Astrocyte (in vitro differentiated cells and primary cell): ENCODE measurements around the gene VEGFA. TPM values are rescaled to one million over a fixed set of nuclear protein-coding genes. Genes with fewer than 3 reads are reported as not detected.

ENCODE experiments used
- DNase-seq: peaks from one replicate; pipeline ENCODE4 v3.0.0-alpha.2; 2010; ENCODE audit warnings: low read depth
- FAIRE-seq: peaks from 2 replicates; lab custom pipeline; 2011; peaks lifted over from hg19 to GRCh38; lab: Jason Lieb, UNC
- H2AFZ ChIP-seq: 2 replicates; pipeline ENCODE4 v1.6.0; 2012; ENCODE audit warnings: low read depth, low read length, inconsistent platforms
- H3K27ac ChIP-seq: 2 replicates; pipeline ENCODE4 v1.5.1; 2011; ENCODE audit warnings: low read depth, low read length, inconsistent platforms
- H3K27me3 ChIP-seq: 2 replicates; pipeline ENCODE4 v1.6.0; 2011; ENCODE audit warnings: low read length, inconsistent platforms; ENCODE audit not compliant: insufficient read depth
- H3K36me3 ChIP-seq: 2 replicates; pipeline ENCODE4 v1.5.1; 2011; ENCODE audit warnings: low read length, inconsistent platforms; ENCODE audit not compliant: insufficient read depth
- H3K4me1 ChIP-seq: 2 replicates; pipeline ENCODE4 v1.5.1; 2011; ENCODE audit warnings: low read length, inconsistent platforms; ENCODE audit not compliant: insufficient read depth
- H3K4me2 ChIP-seq: 2 replicates; pipeline ENCODE4 v1.6.0; 2012; ENCODE audit warnings: low read length, inconsistent platforms
- H3K4me3 ChIP-seq: 2 replicates; pipeline ENCODE4 v1.5.1; 2011; ENCODE audit warnings: low read depth, mild to moderate bottlenecking, low read length, inconsistent platforms; ENCODE audit not compliant: insufficient read depth
- H3K79me2 ChIP-seq: 2 replicates; pipeline ENCODE4 v1.6.0; 2012; ENCODE audit warnings: mild to moderate bottlenecking, low read length, inconsistent platforms; ENCODE audit not compliant: insufficient read depth
- H3K9ac ChIP-seq: 2 replicates; pipeline ENCODE4 v1.6.0; 2012; ENCODE audit warnings: mild to moderate bottlenecking, low read length, inconsistent platforms
- H3K9me3 ChIP-seq: 2 replicates; pipeline ENCODE4 v1.5.1; 2012; ENCODE audit warnings: low read depth, mild to moderate bottlenecking, low read length, inconsistent platforms; ENCODE audit not compliant: insufficient read depth
- H4K20me1 ChIP-seq: 2 replicates; pipeline ENCODE4 v1.6.0; 2012; ENCODE audit warnings: low read length, inconsistent platforms; ENCODE audit not compliant: insufficient read depth
- H3K27ac Mint-ChIP-seq: one replicate; pipeline ENCODE4 v1.8.0; 2021; ENCODE audit warnings: mild to moderate bottlenecking, mixed read lengths; ENCODE audit not compliant: unreplicated experiment
- H3K27me3 Mint-ChIP-seq: one replicate; pipeline ENCODE4 v1.8.0; 2021; ENCODE audit warnings: low read depth, mixed read lengths; ENCODE audit not compliant: unreplicated experiment
- H3K36me3 Mint-ChIP-seq: one replicate; pipeline ENCODE4 v1.8.0; 2021; ENCODE audit warnings: low read depth, mixed read lengths; ENCODE audit not compliant: unreplicated experiment
- H3K4me1 Mint-ChIP-seq: one replicate; pipeline ENCODE4 v1.8.0; 2021; ENCODE audit warnings: low read depth, mixed read lengths; ENCODE audit not compliant: unreplicated experiment
- H3K4me3 Mint-ChIP-seq: one replicate; pipeline ENCODE4 v1.8.0; 2021; ENCODE audit warnings: mild to moderate bottlenecking, moderate library complexity, mixed read lengths; ENCODE audit not compliant: unreplicated experiment
- H3K9me3 Mint-ChIP-seq: one replicate; pipeline ENCODE4 v1.8.0; 2021; ENCODE audit warnings: mild to moderate bottlenecking, mixed read lengths; ENCODE audit not compliant: unreplicated experiment
- CTCF ChIP-seq: IDR thresholded peaks from 2 replicates; pipeline ENCODE4 v1.5.1; 2011; ENCODE audit warnings: low read depth, mild to moderate bottlenecking, inconsistent platforms, low read length, moderate library complexity; ENCODE audit not compliant: insufficient read depth
- EZH2 ChIP-seq: IDR thresholded peaks from 2 replicates; pipeline ENCODE4 v1.6.1; 2012; ENCODE audit warnings: mild to moderate bottlenecking, low read length, inconsistent platforms; ENCODE audit not compliant: insufficient read depth
- total RNA-seq: library from RNA; stranded (reverse); gene quantifications from 2 replicates; pipeline ENCODE4 v1.2.1, GENCODE V29; 2021

Gene VEGFA
- total RNA-seq, 1 donor from 2014 or later, result 144 TPM

- Mint-ChIP-seq H3K4me1 (no peaks in the 10 kb centered on the region), H3K27me3 (peaks cover 52% of the 10 kb centered on the region), H3K27ac (no peak overlapping the region), H3K9me3 (no peaks in the 10 kb centered on the region), H3K4me3 (no peak overlapping the region), H3K36me3 (no peaks in the 10 kb centered on the region)
- no peak overlapping the region for H3K4me3 ChIP-seq
- H3K27me3 ChIP-seq, result peaks cover 30% of the 10 kb centered on the region
- H3K4me1 ChIP-seq, result no peaks in the 10 kb centered on the region
- no peak overlapping the region for H3K9ac ChIP-seq
- no peak overlapping the region for H2AFZ ChIP-seq
- no peaks in the 10 kb centered on the region for H3K9me3 ChIP-seq
- no peak for DNase-seq
- H4K20me1 ChIP-seq, result no peaks in the 10 kb centered on the region
- H3K36me3 ChIP-seq, result no peaks in the 10 kb centered on the region
- no peak for FAIRE-seq
- no peak overlapping the region for H3K4me2 ChIP-seq
- no peaks in the 10 kb centered on the region for H3K79me2 ChIP-seq
- no peak for TF ChIP-seq EZH2
- TF ChIP-seq CTCF, result no peak
- no peak overlapping the region for H3K27ac ChIP-seq
These were observed 55.4 kb downstream of the VEGFA start for GRCh38 chr6:43825187-43826115.

- Mint-ChIP-seq H3K27me3 (peaks cover 57% of the 10 kb centered on the region), H3K36me3 (no peaks in the 10 kb centered on the region), H3K4me1 (no peaks in the 10 kb centered on the region), H3K27ac (no peak overlapping the region), H3K9me3 (no peaks in the 10 kb centered on the region), H3K4me3 (no peak overlapping the region)
- TF ChIP-seq EZH2 (no peak), CTCF (no peak)
- FAIRE-seq (no peak), DNase-seq (no peak)
- Histone ChIP-seq H3K4me2 (no peak overlapping the region), H3K27me3 (peaks cover 34% of the 10 kb centered on the region), H3K9ac (no peak overlapping the region), H3K9me3 (no peaks in the 10 kb centered on the region), H3K27ac (no peak overlapping the region), H3K4me1 (no peaks in the 10 kb centered on the region), H3K4me3 (no peak overlapping the region), H3K79me2 (no peaks in the 10 kb centered on the region), H4K20me1 (no peaks in the 10 kb centered on the region), H3K36me3 (no peaks in the 10 kb centered on the region), H2AFZ (no peak overlapping the region)
These were observed 56.7 kb downstream of the VEGFA start for GRCh38 chr6:43826730-43827129.

- TF ChIP-seq EZH2 (no peak), CTCF (no peak)
- H3K27ac ChIP-seq, result no peak overlapping the region
- Mint-ChIP-seq H3K27ac (no peak overlapping the region), H3K4me3 (no peak overlapping the region), H3K27me3 (peaks cover 52% of the 10 kb centered on the region), H3K36me3 (no peaks in the 10 kb centered on the region), H3K4me1 (peaks cover 6% of the 10 kb centered on the region), H3K9me3 (no peaks in the 10 kb centered on the region)
- no peaks in the 10 kb centered on the region for H3K4me1 ChIP-seq
- no peak for DNase-seq
- H3K9ac ChIP-seq, result no peak overlapping the region
- no peak overlapping the region for H3K4me2 ChIP-seq
- no peaks in the 10 kb centered on the region for H3K79me2 ChIP-seq
- no peak overlapping the region for H2AFZ ChIP-seq
- H3K27me3 ChIP-seq, result peaks cover 35% of the 10 kb centered on the region
- no peak overlapping the region for H3K4me3 ChIP-seq
- no peak for FAIRE-seq
- H4K20me1 ChIP-seq, result no peaks in the 10 kb centered on the region
- no peaks in the 10 kb centered on the region for H3K9me3 ChIP-seq
- H3K36me3 ChIP-seq, result no peaks in the 10 kb centered on the region
These were observed 57.9 kb downstream of the VEGFA start for GRCh38 chr6:43827898-43828297.
